Fibroblast of lung (primary cell): Measurements from ENCODE around the gene NTRK3. TPM values are rescaled to one million over a fixed set of nuclear protein-coding genes. Genes with fewer than 3 reads are reported as not detected.
A peak's percentile ranks its signal among the peaks of the same experiment; 100 is the strongest.

ENCODE experiments used
- DNase-seq, 2 donors: peaks; one replicate each; pipeline versions ENCODE4 v3.0.0 to v3.0.0-alpha.2; 2010; ENCODE audit warnings: low read depth in 2 of 2
- H2AFZ ChIP-seq: 2 replicates; pipeline ENCODE4 v1.5.1; 2012; ENCODE audit warnings: low read length, control low read depth, inconsistent platforms
- H3K27ac ChIP-seq: 2 replicates; pipeline ENCODE4 v1.5.1; 2011; ENCODE audit warnings: low read length, control low read depth; ENCODE audit not compliant: insufficient read depth
- H3K27me3 ChIP-seq: 2 replicates; pipeline ENCODE4 v1.5.1; 2011; ENCODE audit warnings: mild to moderate bottlenecking, low read length; ENCODE audit not compliant: control insufficient read depth, insufficient read depth
- H3K36me3 ChIP-seq: 2 replicates; pipeline ENCODE4 v1.5.1; 2011; ENCODE audit warnings: low read length; ENCODE audit not compliant: control insufficient read depth, insufficient read depth
- H3K4me1 ChIP-seq: 2 replicates; pipeline ENCODE4 v1.5.1; 2011; ENCODE audit warnings: low read length; ENCODE audit not compliant: control insufficient read depth, insufficient read depth; ENCODE audit errors: extremely low read depth
- H3K4me2 ChIP-seq: 2 replicates; pipeline ENCODE4 v1.5.1; 2011; ENCODE audit warnings: low read length, control low read depth; ENCODE audit not compliant: insufficient read depth; ENCODE audit errors: extremely low read depth
- H3K4me3 ChIP-seq, 4 experiments: fragments of 200-600 bp in 1 of 4; sonication (generic) in 1 of 4; replicated peaks in 1 of 4; 2 replicates each; pipeline ENCODE4 v1.5.1; 2011 to 2016; ENCODE audit warnings: low read length in 4 of 4, low read depth in 3 of 4, mild to moderate bottlenecking in 3 of 4, control low read depth in 2 of 4, inconsistent platforms in 1 of 4, mixed read lengths in 1 of 4; ENCODE audit not compliant: insufficient read depth in 1 of 4; ENCODE audit errors: control extremely low read depth in 1 of 4
- H3K79me2 ChIP-seq: 2 replicates; pipeline ENCODE4 v1.5.1; 2012; ENCODE audit warnings: mild to moderate bottlenecking, low read length, inconsistent platforms; ENCODE audit not compliant: control insufficient read depth, insufficient read depth
- H3K9ac ChIP-seq: 2 replicates; pipeline ENCODE4 v1.5.1; 2011; ENCODE audit warnings: mild to moderate bottlenecking, low read length, control low read depth; ENCODE audit not compliant: insufficient read depth
- H3K9me3 ChIP-seq: 2 replicates; pipeline ENCODE4 v1.5.1; 2012; ENCODE audit warnings: low read depth, low read length; ENCODE audit not compliant: control insufficient read depth, insufficient read depth
- H4K20me1 ChIP-seq: 2 replicates; pipeline ENCODE4 v1.5.1; 2011; ENCODE audit warnings: low read length; ENCODE audit not compliant: control insufficient read depth, insufficient read depth; ENCODE audit errors: extremely low read depth
- CTCF ChIP-seq, 2 donors: IDR thresholded peaks in 1 of 2; conservative IDR thresholded peaks in 1 of 2; 1 replicate in 1 of 2; 2 replicates in 1 of 2; pipeline ENCODE4 v1.5.1; 2011 to 2012; ENCODE audit warnings: low read length in 2 of 2, control low read depth in 1 of 2, inconsistent platforms in 1 of 2, low read depth in 1 of 2, mild to moderate bottlenecking in 1 of 2
- EZH2 ChIP-seq: IDR thresholded peaks from 2 replicates; pipeline ENCODE4 v1.5.1; 2012; ENCODE audit warnings: low read length, control low read depth, mild to moderate bottlenecking; ENCODE audit errors: missing control alignments
- polyA plus RNA-seq, 2 donors: library from polyadenylated mRNA; depleted of rRNA in 1 of 2; stranded (reverse) in 1 of 2; unstranded in 1 of 2; fragments of >200 nt; gene quantifications; 2 replicates each; pipeline ENCODE4 v1.2.1, GENCODE V29; 2011 to 2012; ENCODE audit warnings: missing spikeins in 1 of 2
- total RNA-seq: library from RNA; depleted of rRNA; stranded (reverse); fragments of >200 nt; gene quantifications from 2 replicates; pipeline ENCODE4 v1.2.1, GENCODE V29; 2014

Gene NTRK3
- total and polyA plus RNA-seq, 2 donors (not counting 1 experiment from before 2014, with no cell fraction given), result 0.06 TPM; not detected in 1

- Histone ChIP-seq H3K4me3 (no peak overlapping the region), H3K79me2 (no peaks in the 10 kb centered on the region), H3K4me2 (no peak overlapping the region), H3K27me3 (no peaks in the 10 kb centered on the region), H3K9ac (no peak overlapping the region), H3K4me1 (no peaks in the 10 kb centered on the region), H3K27ac (no peak overlapping the region), H3K36me3 (no peaks in the 10 kb centered on the region), H4K20me1 (no peaks in the 10 kb centered on the region), H3K9me3 (no peaks in the 10 kb centered on the region), H2AFZ (no peak overlapping the region)
- peak in 1 of 2 donors; percentile 67 for DNase-seq
- TF ChIP-seq EZH2 (no peak), CTCF (conservative IDR thresholded peaks at IDR 0.05 in 1 of 2, IDR thresholded peaks at IDR 0.05 in 1 of 2; ENCODE audit: low read depth in 1 of 2, low read length in 2 of 2) (no peak)
Measured at GRCh38 chr15:87940768-87941167, 315.8 kb downstream of the NTRK3 start.

- Histone ChIP-seq H3K27me3 (no peaks in the 10 kb centered on the region), H3K4me2 (no peak overlapping the region), H4K20me1 (no peaks in the 10 kb centered on the region), H3K9me3 (no peaks in the 10 kb centered on the region), H3K9ac (no peak overlapping the region), H3K79me2 (no peaks in the 10 kb centered on the region), H3K27ac (no peak overlapping the region), H2AFZ (no peak overlapping the region), H3K36me3 (no peaks in the 10 kb centered on the region), H3K4me1 (no peaks in the 10 kb centered on the region), H3K4me3 (no peak overlapping the region)
- peak in 1 of 2 donors; percentile 26 for DNase-seq
- no peak for TF ChIP-seq EZH2
- TF ChIP-seq CTCF (conservative IDR thresholded peaks at IDR 0.05 in 1 of 2, IDR thresholded peaks at IDR 0.05 in 1 of 2; ENCODE audit: low read depth in 1 of 2, low read length in 2 of 2), result no peak
Measured at GRCh38 chr15:87939848-87940457, 316.6 kb downstream of the NTRK3 start.

GRCh38 chr15:87938031-87938430 is 318.5 kb downstream of the NTRK3 start:
- peak in 1 of 2 donors; percentile 41 for DNase-seq
- Histone ChIP-seq H2AFZ (no peak overlapping the region), H3K4me1 (no peaks in the 10 kb centered on the region), H3K4me3 (no peak overlapping the region), H3K27ac (no peak overlapping the region), H3K9me3 (no peaks in the 10 kb centered on the region), H3K27me3 (no peaks in the 10 kb centered on the region), H3K79me2 (no peaks in the 10 kb centered on the region), H3K9ac (no peak overlapping the region), H3K36me3 (no peaks in the 10 kb centered on the region), H4K20me1 (no peaks in the 10 kb centered on the region), H3K4me2 (no peak overlapping the region)
- TF ChIP-seq EZH2 (no peak), CTCF (conservative IDR thresholded peaks at IDR 0.05 in 1 of 2, IDR thresholded peaks at IDR 0.05 in 1 of 2; ENCODE audit: low read depth in 1 of 2, low read length in 2 of 2) (no peak)
